HepG2 (cell line): Measurements from ENCODE around the gene PIEZO2.

Experiments
- GZF1 ChIP-seq: sonication (generic); formaldehyde crosslinking; IDR thresholded peaks from 2 replicates; pipeline ENCODE4 v1.5.1; 2020; ENCODE audit warnings: mild to moderate bottlenecking, missing genetic modification reagents
- HCFC1 ChIP-seq: fragments of 150-350 bp; IDR thresholded peaks from 2 replicates; pipeline ENCODE4 v1.6.1; 2014; ENCODE audit warnings: low read depth, low read length
- HNRNPH1 ChIP-seq: fragments of 200-400 bp; formaldehyde crosslinking; optimal IDR thresholded peaks from 2 replicates; pipeline ENCODE3; 2017; ENCODE audit warnings: mild to moderate bottlenecking, low read depth, low read length
- KDM4B ChIP-seq: sonication (generic); formaldehyde crosslinking; IDR thresholded peaks from 2 replicates; pipeline ENCODE4 v1.4.0; 2020; ENCODE audit warnings: missing genetic modification reagents
- PHF20 ChIP-seq: sonication (generic); formaldehyde crosslinking; IDR thresholded peaks from 2 replicates; pipeline ENCODE4 v1.5.0; 2020; ENCODE audit warnings: mild to moderate bottlenecking, missing genetic modification reagents
- SOX5 ChIP-seq: IDR thresholded peaks from 2 replicates; pipeline ENCODE4 v1.6.1; 2016; ENCODE audit warnings: borderline replicate concordance
- SP4 ChIP-seq: sonication (generic); formaldehyde crosslinking; IDR thresholded peaks from 2 replicates; pipeline ENCODE4 v1.8.1; 2023; ENCODE audit warnings: mild to moderate bottlenecking, missing genetic modification reagents
- TCF7L2 ChIP-seq: IDR thresholded peaks from 2 replicates; pipeline ENCODE4 v1.6.1; 2011; ENCODE audit warnings: mild to moderate bottlenecking, low read depth, low read length, moderate library complexity
- ZNF138 ChIP-seq: sonication (generic); formaldehyde crosslinking; IDR thresholded peaks from 2 replicates; pipeline ENCODE4 v1.5.0; 2020; ENCODE audit warnings: mild to moderate bottlenecking, low read depth, missing genetic modification reagents
- TF ChIP-seq, protein P1 (sequence below): sonication (generic); formaldehyde crosslinking; IDR thresholded peaks from 2 replicates; pipeline ENCODE4 v1.4.0; 2020; ENCODE audit warnings: missing genetic modification reagents
- TF ChIP-seq, protein P2 (sequence below): sonication (generic); formaldehyde crosslinking; IDR thresholded peaks from 2 replicates; pipeline ENCODE4 v1.4.0; 2020; ENCODE audit warnings: low read depth, mild to moderate bottlenecking, missing genetic modification reagents
- TF ChIP-seq, protein P3 (sequence below): sonication (generic); formaldehyde crosslinking; IDR thresholded peaks from 2 replicates; pipeline ENCODE4 v1.5.0; 2020; ENCODE audit warnings: missing genetic modification reagents
- TF ChIP-seq, protein P4 (sequence below): IDR thresholded peaks from 2 replicates; pipeline ENCODE4 v1.6.1; 2016; ENCODE audit warnings: low read depth, borderline replicate concordance
- TF ChIP-seq, protein P5 (sequence below): sonication (generic); formaldehyde crosslinking; IDR thresholded peaks from 2 replicates; pipeline ENCODE4 v1.9.0; 2021; ENCODE audit warnings: missing genetic modification reagents, borderline replicate concordance

DNA sequence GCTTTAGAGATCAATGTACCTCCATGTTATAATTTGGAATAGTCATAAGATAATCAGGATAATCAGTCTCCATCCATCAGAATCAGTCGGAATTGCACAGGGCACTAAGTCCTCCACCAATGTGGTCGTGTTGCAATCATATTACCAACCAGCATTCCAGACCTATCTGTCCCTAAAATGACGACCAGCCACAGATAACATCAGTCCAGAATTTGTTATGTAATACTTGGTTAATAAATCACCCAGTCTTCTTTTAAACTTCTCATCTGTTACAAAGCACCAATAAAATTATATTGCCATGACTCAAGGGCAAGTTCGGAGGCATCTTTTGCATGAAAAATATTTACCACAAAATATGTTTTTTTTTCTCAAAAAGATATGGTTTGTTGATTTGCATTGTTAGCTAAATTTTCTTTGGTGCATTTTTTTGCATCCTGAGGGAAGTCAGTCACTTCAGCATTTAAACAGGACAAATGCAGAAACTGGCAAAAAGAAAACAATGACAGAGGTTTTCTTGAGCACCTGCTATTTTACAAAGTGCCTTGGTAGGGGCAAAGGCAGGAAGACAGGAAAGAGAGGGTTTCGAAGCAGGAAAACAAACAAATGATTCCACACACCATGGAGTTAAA is 29.3 kb downstream of the PIEZO2 start:
- TF ChIP-seq PHF20 (CRISPR knock-in tag) (no peak), SOX5 (CRISPR knock-in tag) (peak; percentile 72; the same call in 1 of the 2 replicates), GZF1 (CRISPR knock-in tag) (no peak), HCFC1 (no peak), ZNF138 (CRISPR knock-in tag) (no peak), HNRNPH1 (no peak), SP4 (no peak), KDM4B (CRISPR knock-in tag) (no peak), TCF7L2 (no peak)
- TF ChIP-seq, protein P1, sequence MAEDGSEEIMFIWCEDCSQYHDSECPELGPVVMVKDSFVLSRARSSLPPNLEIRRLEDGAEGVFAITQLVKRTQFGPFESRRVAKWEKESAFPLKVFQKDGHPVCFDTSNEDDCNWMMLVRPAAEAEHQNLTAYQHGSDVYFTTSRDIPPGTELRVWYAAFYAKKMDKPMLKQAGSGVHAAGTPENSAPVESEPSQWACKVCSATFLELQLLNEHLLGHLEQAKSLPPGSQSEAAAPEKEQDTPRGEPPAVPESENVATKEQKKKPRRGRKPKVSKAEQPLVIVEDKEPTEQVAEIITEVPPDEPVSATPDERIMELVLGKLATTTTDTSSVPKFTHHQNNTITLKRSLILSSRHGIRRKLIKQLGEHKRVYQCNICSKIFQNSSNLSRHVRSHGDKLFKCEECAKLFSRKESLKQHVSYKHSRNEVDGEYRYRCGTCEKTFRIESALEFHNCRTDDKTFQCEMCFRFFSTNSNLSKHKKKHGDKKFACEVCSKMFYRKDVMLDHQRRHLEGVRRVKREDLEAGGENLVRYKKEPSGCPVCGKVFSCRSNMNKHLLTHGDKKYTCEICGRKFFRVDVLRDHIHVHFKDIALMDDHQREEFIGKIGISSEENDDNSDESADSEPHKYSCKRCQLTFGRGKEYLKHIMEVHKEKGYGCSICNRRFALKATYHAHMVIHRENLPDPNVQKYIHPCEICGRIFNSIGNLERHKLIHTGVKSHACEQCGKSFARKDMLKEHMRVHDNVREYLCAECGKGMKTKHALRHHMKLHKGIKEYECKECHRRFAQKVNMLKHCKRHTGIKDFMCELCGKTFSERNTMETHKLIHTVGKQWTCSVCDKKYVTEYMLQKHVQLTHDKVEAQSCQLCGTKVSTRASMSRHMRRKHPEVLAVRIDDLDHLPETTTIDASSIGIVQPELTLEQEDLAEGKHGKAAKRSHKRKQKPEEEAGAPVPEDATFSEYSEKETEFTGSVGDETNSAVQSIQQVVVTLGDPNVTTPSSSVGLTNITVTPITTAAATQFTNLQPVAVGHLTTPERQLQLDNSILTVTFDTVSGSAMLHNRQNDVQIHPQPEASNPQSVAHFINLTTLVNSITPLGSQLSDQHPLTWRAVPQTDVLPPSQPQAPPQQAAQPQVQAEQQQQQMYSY (CRISPR knock-in tag) = no peak
- TF ChIP-seq, protein P2, sequence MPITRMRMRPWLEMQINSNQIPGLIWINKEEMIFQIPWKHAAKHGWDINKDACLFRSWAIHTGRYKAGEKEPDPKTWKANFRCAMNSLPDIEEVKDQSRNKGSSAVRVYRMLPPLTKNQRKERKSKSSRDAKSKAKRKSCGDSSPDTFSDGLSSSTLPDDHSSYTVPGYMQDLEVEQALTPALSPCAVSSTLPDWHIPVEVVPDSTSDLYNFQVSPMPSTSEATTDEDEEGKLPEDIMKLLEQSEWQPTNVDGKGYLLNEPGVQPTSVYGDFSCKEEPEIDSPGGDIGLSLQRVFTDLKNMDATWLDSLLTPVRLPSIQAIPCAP (CRISPR knock-in tag) = no peak
- TF ChIP-seq, protein P3, sequence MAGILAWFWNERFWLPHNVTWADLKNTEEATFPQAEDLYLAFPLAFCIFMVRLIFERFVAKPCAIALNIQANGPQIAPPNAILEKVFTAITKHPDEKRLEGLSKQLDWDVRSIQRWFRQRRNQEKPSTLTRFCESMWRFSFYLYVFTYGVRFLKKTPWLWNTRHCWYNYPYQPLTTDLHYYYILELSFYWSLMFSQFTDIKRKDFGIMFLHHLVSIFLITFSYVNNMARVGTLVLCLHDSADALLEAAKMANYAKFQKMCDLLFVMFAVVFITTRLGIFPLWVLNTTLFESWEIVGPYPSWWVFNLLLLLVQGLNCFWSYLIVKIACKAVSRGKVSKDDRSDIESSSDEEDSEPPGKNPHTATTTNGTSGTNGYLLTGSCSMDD (CRISPR knock-in tag) = no peak
- TF ChIP-seq, protein P4, sequence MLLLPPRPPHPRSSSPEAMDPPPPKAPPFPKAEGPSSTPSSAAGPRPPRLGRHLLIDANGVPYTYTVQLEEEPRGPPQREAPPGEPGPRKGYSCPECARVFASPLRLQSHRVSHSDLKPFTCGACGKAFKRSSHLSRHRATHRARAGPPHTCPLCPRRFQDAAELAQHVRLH (CRISPR knock-in tag) = peak; percentile 40; the same call in 1 of the 2 replicates
- TF ChIP-seq, protein P5, sequence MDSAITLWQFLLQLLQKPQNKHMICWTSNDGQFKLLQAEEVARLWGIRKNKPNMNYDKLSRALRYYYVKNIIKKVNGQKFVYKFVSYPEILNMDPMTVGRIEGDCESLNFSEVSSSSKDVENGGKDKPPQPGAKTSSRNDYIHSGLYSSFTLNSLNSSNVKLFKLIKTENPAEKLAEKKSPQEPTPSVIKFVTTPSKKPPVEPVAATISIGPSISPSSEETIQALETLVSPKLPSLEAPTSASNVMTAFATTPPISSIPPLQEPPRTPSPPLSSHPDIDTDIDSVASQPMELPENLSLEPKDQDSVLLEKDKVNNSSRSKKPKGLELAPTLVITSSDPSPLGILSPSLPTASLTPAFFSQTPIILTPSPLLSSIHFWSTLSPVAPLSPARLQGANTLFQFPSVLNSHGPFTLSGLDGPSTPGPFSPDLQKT (CRISPR knock-in tag) = no peak
